H1 (cell line): ENCODE results near the gene TXNRD3. TPM values are rescaled to one million over a fixed set of nuclear protein-coding genes. Genes with fewer than 3 reads are reported as not detected.
"Not testable (repeated sequence)": the region's sequence is repeated elsewhere in the genome, so short reads cannot be mapped to it uniquely, and the experiment has no call there.

Experiments
- CTCF ChIA-PET: fragments of 300-600 bp; sonication (Branson Sonifier 250); formaldehyde crosslinking; loops from one replicate; lab custom pipeline; 2021; ENCODE audit not compliant: partially characterized antibody; lab: Charles Lee
- POLR2A ChIA-PET: fragments of 300-600 bp; sonication (Branson Sonifier 250); formaldehyde crosslinking; loops from one replicate; lab custom pipeline; 2021; ENCODE audit warnings: inconsistent platforms; ENCODE audit not compliant: partially characterized antibody; lab: Charles Lee
- DNase-seq, 2 experiments: peaks; one replicate each; pipeline versions ENCODE4 v3.0.0 to v3.0.0-alpha.2; 2010 to 2022; ENCODE audit warnings: low spot score in 2 of 2, low read depth in 1 of 2, mixed read lengths in 1 of 2
- FAIRE-seq: peaks from 2 replicates; lab custom pipeline; 2011; peaks lifted over from hg19 to GRCh38; lab: Jason Lieb, UNC
- H2AFZ ChIP-seq: 2 replicates; pipeline ENCODE4 v1.8.1; 2012; ENCODE audit warnings: low read length, inconsistent platforms
- H2AK5ac ChIP-seq: 2 replicates; pipeline ENCODE4 v1.6.1; 2013; ENCODE audit warnings: low read depth, low read length
- H2BK120ac ChIP-seq: replicated peaks from 2 replicates; pipeline ENCODE3; 2013; ENCODE audit warnings: low read depth, low read length, inconsistent platforms
- H2BK12ac ChIP-seq: 2 replicates; pipeline ENCODE4 v1.6.1; 2013; ENCODE audit warnings: low read depth, low read length
- H2BK15ac ChIP-seq: 2 replicates; pipeline ENCODE4 v1.6.1; 2013; ENCODE audit warnings: low read length
- H2BK20ac ChIP-seq: 2 replicates; pipeline ENCODE4 v1.6.1; 2013; ENCODE audit warnings: low read length
- H2BK5ac ChIP-seq: 2 replicates; pipeline ENCODE4 v1.6.1; 2013; ENCODE audit warnings: low read depth, low read length
- H3K14ac ChIP-seq: 2 replicates; pipeline ENCODE4 v1.6.1; 2013; ENCODE audit warnings: inconsistent platforms; ENCODE audit not compliant: insufficient read length
- H3K18ac ChIP-seq: 2 replicates; pipeline ENCODE4 v1.6.1; 2013; ENCODE audit warnings: low read length; ENCODE audit errors: extremely low read depth
- H3K23ac ChIP-seq: 2 replicates; pipeline ENCODE4 v1.6.1; 2013; ENCODE audit warnings: inconsistent platforms; ENCODE audit not compliant: insufficient read length
- H3K23me2 ChIP-seq: 2 replicates; pipeline ENCODE4 v1.6.1; 2013; ENCODE audit warnings: low read depth, low read length
- H3K27ac ChIP-seq: 2 replicates; pipeline ENCODE4 v1.6.1; 2011; ENCODE audit warnings: low read depth, low read length, inconsistent platforms
- H3K27me3 ChIP-seq, 4 experiments: replicated peaks in 1 of 4; 1 replicate in 1 of 4; 2 replicates in 3 of 4; pipeline versions ENCODE4 v1.6.1 to v1.8.1; 2011 to 2013; ENCODE audit warnings: low read length in 3 of 4, mild to moderate bottlenecking in 3 of 4, inconsistent platforms in 2 of 4, mixed read lengths in 2 of 4, moderate library complexity in 1 of 4; ENCODE audit not compliant: control insufficient read depth in 3 of 4, insufficient read depth in 3 of 4; ENCODE audit errors: extremely low read depth in 1 of 4
- H3K36me3 ChIP-seq, 4 experiments: 2 replicates each; pipeline versions ENCODE4 v1.6.1 to v1.8.1; 2011 to 2013; ENCODE audit warnings: mild to moderate bottlenecking in 4 of 4, low read length in 3 of 4, moderate library complexity in 2 of 4, control low read depth in 1 of 4, inconsistent platforms in 1 of 4; ENCODE audit not compliant: insufficient read depth in 4 of 4, control insufficient read depth in 2 of 4
- H3K4ac ChIP-seq: replicated peaks from 2 replicates; pipeline ENCODE3; 2013; ENCODE audit warnings: low read length, low read depth, mixed read lengths, inconsistent platforms; ENCODE audit not compliant: insufficient read length
- H3K4me1 ChIP-seq, 4 experiments: replicated peaks in 1 of 4; 1 replicate in 1 of 4; 2 replicates in 3 of 4; pipeline versions ENCODE4 v1.6.1 to v1.8.1; 2011 to 2013; ENCODE audit warnings: low read length in 3 of 4, inconsistent platforms in 2 of 4, mixed read lengths in 1 of 4; ENCODE audit not compliant: insufficient read depth in 4 of 4, control insufficient read depth in 3 of 4
- H3K4me2 ChIP-seq, 2 experiments: 2 replicates each; pipeline versions ENCODE4 v1.6.1 to v1.8.1; 2011 to 2013; ENCODE audit warnings: low read depth in 2 of 2, low read length in 2 of 2, control low read depth in 1 of 2, inconsistent platforms in 1 of 2, mild to moderate bottlenecking in 1 of 2; ENCODE audit not compliant: insufficient read depth in 1 of 2
- H3K4me3 ChIP-seq, 4 experiments: fragments of 200-600, 300-600 bp in 1 of 4; sonication (generic), shearing (Covaris generic), sonication (Bioruptor Twin) in 1 of 4; 2 replicates each; pipeline versions ENCODE4 v1.5.1 to v1.8.1; 2011 to 2016; ENCODE audit warnings: low read length in 4 of 4, low read depth in 3 of 4, control low read depth in 2 of 4, inconsistent platforms in 2 of 4, mild to moderate bottlenecking in 2 of 4, mixed read lengths in 1 of 4, moderate library complexity in 1 of 4; ENCODE audit not compliant: insufficient read depth in 2 of 4; ENCODE audit errors: extremely low read depth in 1 of 4
- H3K56ac ChIP-seq: replicated peaks from 2 replicates; pipeline ENCODE3; 2013; ENCODE audit warnings: low read depth, mild to moderate bottlenecking, mixed read lengths, low read length, inconsistent platforms; ENCODE audit not compliant: insufficient read length
- H3K79me1 ChIP-seq: 2 replicates; pipeline ENCODE4 v1.6.1; 2013; ENCODE audit warnings: low read depth, low read length, control low read depth
- H3K79me2 ChIP-seq, 2 experiments: 2 replicates each; pipeline versions ENCODE4 v1.6.1 to v1.8.1; 2012 to 2013; ENCODE audit warnings: low read length in 2 of 2, mild to moderate bottlenecking in 2 of 2, inconsistent platforms in 1 of 2; ENCODE audit not compliant: insufficient read depth in 2 of 2, control insufficient read depth in 1 of 2
- H3K9ac ChIP-seq, 4 experiments: replicated peaks in 1 of 4; 1 replicate in 1 of 4; 2 replicates in 3 of 4; pipeline versions ENCODE4 v1.6.1 to v1.8.1; 2011 to 2013; ENCODE audit warnings: low read depth in 3 of 4, low read length in 3 of 4, control low read depth in 2 of 4, mild to moderate bottlenecking in 2 of 4, moderate library complexity in 2 of 4, inconsistent platforms in 1 of 4; ENCODE audit errors: extremely low read depth in 1 of 4
- H3K9me3 ChIP-seq, 2 experiments: 2 replicates each; pipeline versions ENCODE4 v1.6.1 to v1.8.1; 2012 to 2013; ENCODE audit warnings: mild to moderate bottlenecking in 2 of 2, moderate library complexity in 2 of 2, control low read depth in 1 of 2, inconsistent platforms in 1 of 2, low read depth in 1 of 2, low read length in 1 of 2, mixed read lengths in 1 of 2; ENCODE audit not compliant: insufficient read depth in 2 of 2
- H4K20me1 ChIP-seq, 2 experiments: replicated peaks in 1 of 2; 2 replicates each; pipeline versions ENCODE3 to v1.8.1; 2011 to 2013; ENCODE audit warnings: inconsistent platforms in 2 of 2, low read length in 2 of 2, mild to moderate bottlenecking in 1 of 2; ENCODE audit not compliant: insufficient read depth in 2 of 2, control insufficient read depth in 1 of 2
- H4K5ac ChIP-seq: 2 replicates; pipeline ENCODE4 v1.6.1; 2013; ENCODE audit warnings: low read length, low read depth, mixed read lengths, inconsistent platforms; ENCODE audit not compliant: insufficient read length
- H4K8ac ChIP-seq: 2 replicates; pipeline ENCODE4 v1.8.0; 2013; ENCODE audit warnings: mild to moderate bottlenecking, moderate library complexity, low read length, inconsistent platforms; ENCODE audit not compliant: insufficient read depth; ENCODE audit errors: extremely low read depth
- H4K91ac ChIP-seq: replicated peaks from 2 replicates; pipeline ENCODE3; 2013; ENCODE audit warnings: low read length, mixed read lengths, inconsistent platforms; ENCODE audit not compliant: insufficient read length
- WGBS, 2 experiments: shearing (Covaris generic) in 1 of 2; methylation state at CpG; one replicate each; pipeline versions ENCODE4 v1.1.6 to v1.1.7; 2013 to 2015; ENCODE audit warnings: low lambda C conversion rate in 2 of 2, mixed read lengths in 2 of 2, inconsistent platforms in 1 of 2, low coverage in 1 of 2, missing lambda C conversion rate in 1 of 2; ENCODE audit not compliant: insufficient replicate concordance in 2 of 2, insufficient coverage in 1 of 2, insufficient read length in 1 of 2; ENCODE audit errors: extremely low coverage in 1 of 2, missing lambda C conversion rate in 1 of 2; 5-methylcytosine and 5-hydroxymethylcytosine counted together
- polyA plus RNA-seq, 7 experiments: library from polyadenylated mRNA; depleted of rRNA in 3 of 7; stranded (reverse) in 5 of 7; unstranded in 2 of 7; fragments of >200 nt in 5 of 7; fragments of 200-250 nt in 2 of 7; gene quantifications; 1 replicate in 5 of 7; 2 replicates in 1 of 7; 4 replicates in 1 of 7; pipeline versions ENCODE4 v1.2.1 to v1.2.3, GENCODE V29; 2011 to 2013; ENCODE audit warnings: missing spikeins in 2 of 7, mixed read lengths in 2 of 7
- total RNA-seq: library from RNA; stranded (reverse); fragmentation: NEBNext Ultra II Directional; extraction: Animal tissue kit (Norgen Biotek cat#: 25700); gene quantifications from 2 replicates; pipeline ENCODE4 v1.2.1, GENCODE V29; 2021

The TXNRD3 gene
- total and polyA plus RNA-seq, 2 of the 8 experiments (the other 6 are each of a cell fraction or from before 2014, with no cell fraction given): 3.4 to 4.3 TPM

- H4K5ac ChIP-seq, H3K27me3 ChIP-seq, H2BK5ac ChIP-seq, H3K56ac ChIP-seq, H3K27ac ChIP-seq, H2BK12ac ChIP-seq, H3K23ac ChIP-seq, H3K4me3 ChIP-seq, POLR2A ChIA-PET, H3K4me1 ChIP-seq, DNase-seq, H3K18ac ChIP-seq, H3K23me2 ChIP-seq, CTCF ChIA-PET, H3K79me1 ChIP-seq, H3K4me2 ChIP-seq, H3K36me3 ChIP-seq, H2BK15ac ChIP-seq, H3K14ac ChIP-seq, H2AK5ac ChIP-seq, H3K4ac ChIP-seq, H4K91ac ChIP-seq, H4K8ac ChIP-seq, FAIRE-seq, H2BK120ac ChIP-seq, H2AFZ ChIP-seq, H4K20me1 ChIP-seq, H2BK20ac ChIP-seq, H3K79me2 ChIP-seq, H3K9ac ChIP-seq, H3K9me3 ChIP-seq: not testable (repeated sequence)
- 89% methylated on average over 4 of the region's 4 CpGs; no CpG with 5 or more reads in 1 of the 2 experiments for WGBS, 2 experiments
Measured at GRCh38 chr3:126595479-126595878, 59.4 kb downstream of the TXNRD3 start.

DNA sequence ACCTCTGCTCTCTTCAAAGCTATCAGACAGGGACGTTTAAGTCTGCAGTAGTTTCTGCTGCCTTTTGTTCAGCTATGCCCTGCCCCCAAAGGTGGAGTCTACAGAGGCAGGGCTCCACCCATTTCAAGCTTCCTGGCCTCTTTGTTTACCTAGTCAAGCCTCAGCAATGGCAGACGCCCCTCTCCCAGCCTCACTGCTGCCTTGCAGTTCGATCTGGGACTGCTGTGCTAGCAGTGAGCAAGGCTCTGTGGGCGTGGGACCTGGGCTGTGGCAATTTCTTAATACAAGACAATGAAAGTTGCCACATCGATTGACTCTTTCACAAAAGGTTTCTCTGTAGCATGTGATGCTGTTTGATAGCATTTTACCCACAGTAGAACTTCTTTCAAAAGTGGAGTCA, 63.4 kb downstream of the TXNRD3 start:
- H2BK5ac ChIP-seq, H3K23ac ChIP-seq, H2BK15ac ChIP-seq, FAIRE-seq, H3K4me3 ChIP-seq, H3K79me1 ChIP-seq, H3K27ac ChIP-seq, H3K56ac ChIP-seq, H3K4me1 ChIP-seq, H3K18ac ChIP-seq, H2BK12ac ChIP-seq, H3K79me2 ChIP-seq, H2BK120ac ChIP-seq, H3K9me3 ChIP-seq, H2AK5ac ChIP-seq, H2BK20ac ChIP-seq, H3K27me3 ChIP-seq, H3K36me3 ChIP-seq, H4K20me1 ChIP-seq, H3K4ac ChIP-seq, H4K5ac ChIP-seq, POLR2A ChIA-PET, H3K4me2 ChIP-seq, H4K91ac ChIP-seq, H3K23me2 ChIP-seq, DNase-seq, H3K9ac ChIP-seq, H2AFZ ChIP-seq, H3K14ac ChIP-seq: not testable (repeated sequence)
- CTCF ChIA-PET: interaction anchor here (1.3 kb wide), 1 partner anchor 10 kb away, joined by 4 read pairs; no protein-coding TSS in a partner anchor
- WGBS, 2 experiments: 71% methylated on average over 5 of the region's 5 CpGs; no CpG with 5 or more reads in 1 of the 2 experiments
- H4K8ac ChIP-seq: peak overlapping the region; percentile 51; the same call in 1 of the 2 replicates
